Left lung (tissue), 10 donors: ENCODE data around the gene AP2B1. TPM values are rescaled to one million over a fixed set of nuclear protein-coding genes. Genes with fewer than 3 reads are reported as not detected.
A peak's percentile ranks its signal among the peaks of the same experiment; 100 is the strongest.
"Not testable (repeated sequence)": the region's sequence is repeated elsewhere in the genome, so short reads cannot be mapped to it uniquely, and the experiment has no call there.

Experiments
- ATAC-seq: fragments of 200-7000 bp; cut with Tn5 transposase; one replicate; pipeline ENCODE4 v1.9.1; 2020; ENCODE audit warnings: moderate library complexity
- DNase-seq, 4 donors: peaks; one replicate each; pipeline ENCODE4 v3.0.0-alpha.2; 2013 to 2020
- H3K27ac ChIP-seq, 2 donors: fragments of 200-600 bp; sonication (generic) in 1 of 2; one replicate each; pipeline versions ENCODE4 v1.5.0 to v1.8.0; 2020 to 2021
- H3K27me3 ChIP-seq, 2 donors: fragments of 200-600 bp; sonication (generic) in 1 of 2; one replicate each; pipeline versions ENCODE4 v1.5.0 to v1.8.0; 2020 to 2021
- H3K36me3 ChIP-seq, 2 donors: fragments of 200-600 bp; sonication (generic) in 1 of 2; one replicate each; pipeline versions ENCODE4 v1.5.0 to v1.8.0; 2020 to 2021
- H3K4me1 ChIP-seq, 2 donors: fragments of 200-600 bp; one replicate each; pipeline ENCODE4 v1.8.0; 2021
- H3K4me3 ChIP-seq, 2 donors: fragments of 200-600 bp; sonication (generic) in 1 of 2; one replicate each; pipeline versions ENCODE4 v1.5.0 to v1.8.0; 2020 to 2021; ENCODE audit warnings: mild to moderate bottlenecking in 1 of 2
- H3K9me3 ChIP-seq, 2 donors: fragments of 200-600 bp; sonication (generic) in 1 of 2; one replicate each; pipeline versions ENCODE4 v1.5.0 to v1.8.0; 2020 to 2021
- intact Hi-C, 2 donors: fragments of 100-400 bp; cut with DNase I; formaldehyde crosslinking; loops; one replicate each; pipeline versions ENCODE4 v1.11.2 to v1.14.2; 2022
- polyA plus RNA-seq, 6 donors: library from polyadenylated mRNA; unstranded; fragments of 120-200 nt; gene quantifications; one replicate each; pipeline ENCODE4 v1.2.1, GENCODE V29; 2013; ENCODE audit not compliant: insufficient read length in 6 of 6
- total RNA-seq, 2 donors: library from RNA; stranded (reverse); fragmentation: NEBNext Ultra II Directional; extraction: Animal tissue kit (Norgen Biotek cat#: 25700); gene quantifications; one replicate each; pipeline ENCODE4 v1.2.1, GENCODE V29; 2021
- TF ChIP-seq, protein P1 (sequence below), 2 donors: fragments of 200-600 bp; sonication (generic) in 1 of 2; IDR thresholded peaks; one replicate each; pipeline versions ENCODE4 v1.5.0 to v1.8.0; 2021; ENCODE audit warnings: antibody characterized with exemption in 2 of 2
- donor health status: DM: no; HTN: yes; CAD: no.
- donor health status: DM: no; HTN: no; CAD: no.

AP2B1 gene
- total and polyA plus RNA-seq, 8 donors, result 132 to 195 (median 154) TPM

- no peak overlapping the region for H3K4me3 ChIP-seq
- no peaks in the 10 kb centered on the region for H3K9me3 ChIP-seq
- H3K4me1 ChIP-seq, result no peaks in the 10 kb centered on the region
- H3K27ac ChIP-seq, result no peak overlapping the region
- ATAC-seq (no peak), DNase-seq (no peak)
- no peaks in the 10 kb centered on the region for H3K27me3 ChIP-seq
- H3K36me3 ChIP-seq, result no peaks in the 10 kb centered on the region
- TF ChIP-seq, protein P1, sequence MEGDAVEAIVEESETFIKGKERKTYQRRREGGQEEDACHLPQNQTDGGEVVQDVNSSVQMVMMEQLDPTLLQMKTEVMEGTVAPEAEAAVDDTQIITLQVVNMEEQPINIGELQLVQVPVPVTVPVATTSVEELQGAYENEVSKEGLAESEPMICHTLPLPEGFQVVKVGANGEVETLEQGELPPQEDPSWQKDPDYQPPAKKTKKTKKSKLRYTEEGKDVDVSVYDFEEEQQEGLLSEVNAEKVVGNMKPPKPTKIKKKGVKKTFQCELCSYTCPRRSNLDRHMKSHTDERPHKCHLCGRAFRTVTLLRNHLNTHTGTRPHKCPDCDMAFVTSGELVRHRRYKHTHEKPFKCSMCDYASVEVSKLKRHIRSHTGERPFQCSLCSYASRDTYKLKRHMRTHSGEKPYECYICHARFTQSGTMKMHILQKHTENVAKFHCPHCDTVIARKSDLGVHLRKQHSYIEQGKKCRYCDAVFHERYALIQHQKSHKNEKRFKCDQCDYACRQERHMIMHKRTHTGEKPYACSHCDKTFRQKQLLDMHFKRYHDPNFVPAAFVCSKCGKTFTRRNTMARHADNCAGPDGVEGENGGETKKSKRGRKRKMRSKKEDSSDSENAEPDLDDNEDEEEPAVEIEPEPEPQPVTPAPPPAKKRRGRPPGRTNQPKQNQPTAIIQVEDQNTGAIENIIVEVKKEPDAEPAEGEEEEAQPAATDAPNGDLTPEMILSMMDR (IDR thresholded peaks at IDR 0.05), result peak in 1 of 2 donors; percentile 15
- intact Hi-C loops, result no loop called here
These were observed 31.4 kb upstream of the AP2B1 start for GRCh38 chr17:35555691-35556090.

GRCh38 chr17:35557353-35557752 lies 29.8 kb upstream of the AP2B1 start:
- no peaks in the 10 kb centered on the region for H3K27me3 ChIP-seq
- ATAC-seq, result no peak
- no peaks in the 10 kb centered on the region for H3K9me3 ChIP-seq
- H3K27ac ChIP-seq, result no peak overlapping the region
- H3K36me3 ChIP-seq, result no peaks in the 10 kb centered on the region
- no peak for DNase-seq
- TF ChIP-seq, protein P1 (IDR thresholded peaks at IDR 0.05), result no peak
- intact Hi-C loops, result no loop called here
- no peak overlapping the region for H3K4me3 ChIP-seq
- no peaks in the 10 kb centered on the region for H3K4me1 ChIP-seq

GRCh38 chr17:35559495-35560210 lies 27.5 kb upstream of the AP2B1 start:
- ATAC-seq (no peak), DNase-seq (no peak)
- no peaks in the 10 kb centered on the region for H3K27me3 ChIP-seq
- TF ChIP-seq, protein P1 (IDR thresholded peaks at IDR 0.05), result no peak
- peak overlapping the region in 1 of 2 donors; percentile 35 for H3K27ac ChIP-seq
- no peaks in the 10 kb centered on the region for H3K9me3 ChIP-seq
- H3K4me3 ChIP-seq, result no peak overlapping the region
- H3K4me1 ChIP-seq, result no peaks in the 10 kb centered on the region
- no peaks in the 10 kb centered on the region for H3K36me3 ChIP-seq
- intact Hi-C loops, result no loop called here

DNA sequence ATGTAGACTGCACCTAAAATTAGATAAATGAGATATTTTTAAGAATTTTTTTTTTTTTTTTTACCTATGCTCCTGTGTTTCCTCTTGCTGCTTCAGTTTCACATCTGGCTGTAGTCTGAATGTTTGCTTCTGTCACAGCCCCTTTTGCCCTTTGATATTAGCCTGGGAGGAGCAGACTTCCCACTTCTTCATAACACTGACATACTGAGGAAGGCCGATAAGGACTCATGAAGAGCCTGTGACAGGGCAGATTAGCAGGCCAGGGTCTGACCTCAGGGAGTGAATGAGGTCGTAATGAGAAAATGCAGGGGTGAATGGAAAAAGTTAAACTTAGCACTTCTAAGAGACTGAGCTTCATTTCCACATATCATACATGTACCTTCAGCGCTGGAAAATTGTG lies 26.4 kb upstream of the AP2B1 start, which contains the start of gene SLFN14:
Gene SLFN14, minus strand, starts transcription at position 117 of the 400 bp plus-strand sequence. CDS start 2,757 bp downstream, outside the sequence.
- TF ChIP-seq, protein P1 (IDR thresholded peaks at IDR 0.05), result no peak
- no peaks in the 10 kb centered on the region for H3K27me3 ChIP-seq
- H3K4me1 ChIP-seq, result no peaks in the 10 kb centered on the region
- H3K27ac ChIP-seq, result peak within 1 kb of the TSS in 1 of 2 donors; percentile 35
- H3K36me3 ChIP-seq, result no peaks in the 10 kb centered on the region
- no peak within 1 kb of the TSS for H3K4me3 ChIP-seq
- H3K9me3 ChIP-seq, result no peaks in the 10 kb centered on the region
- ATAC-seq, result no peak
- intact Hi-C loops, result no loop called here
- DNase-seq, result no peak

GRCh38 chr17:35563181-35563580 lies 23.9 kb upstream of the AP2B1 start:
- H3K9me3 ChIP-seq, H3K36me3 ChIP-seq, DNase-seq, H3K27ac ChIP-seq, H3K27me3 ChIP-seq, H3K4me1 ChIP-seq, ATAC-seq, H3K4me3 ChIP-seq, intact Hi-C loops: not testable (repeated sequence)
